GM06990 (cell line): ENCODE measurements around the gene PBX3.

Experiments
- DNase-seq: peaks from one replicate; pipeline ENCODE4 v3.0.0-alpha.2; 2011; ENCODE audit not compliant: insufficient read length; ENCODE audit errors: extremely low read depth
- H3K27me3 ChIP-seq: replicated peaks from 2 replicates; pipeline ENCODE4 v1.6.0; 2011; ENCODE audit warnings: low read length; ENCODE audit not compliant: control insufficient read depth, insufficient read depth
- H3K36me3 ChIP-seq: 2 replicates; pipeline ENCODE4 v1.5.1; 2011; ENCODE audit warnings: low read length; ENCODE audit not compliant: control insufficient read depth, insufficient read depth
- H3K4me3 ChIP-seq: replicated peaks from 2 replicates; pipeline ENCODE4 v1.5.1; 2011; ENCODE audit warnings: low read depth, mild to moderate bottlenecking, control low read depth, low read length
- TF ChIP-seq, protein P1 (sequence below): IDR thresholded peaks from 2 replicates; pipeline ENCODE4 v1.5.1; 2011; ENCODE audit warnings: low read length, control low read depth, mild to moderate bottlenecking, inconsistent platforms; ENCODE audit not compliant: insufficient read depth, poor library complexity, severe bottlenecking

Gene PBX3

DNA sequence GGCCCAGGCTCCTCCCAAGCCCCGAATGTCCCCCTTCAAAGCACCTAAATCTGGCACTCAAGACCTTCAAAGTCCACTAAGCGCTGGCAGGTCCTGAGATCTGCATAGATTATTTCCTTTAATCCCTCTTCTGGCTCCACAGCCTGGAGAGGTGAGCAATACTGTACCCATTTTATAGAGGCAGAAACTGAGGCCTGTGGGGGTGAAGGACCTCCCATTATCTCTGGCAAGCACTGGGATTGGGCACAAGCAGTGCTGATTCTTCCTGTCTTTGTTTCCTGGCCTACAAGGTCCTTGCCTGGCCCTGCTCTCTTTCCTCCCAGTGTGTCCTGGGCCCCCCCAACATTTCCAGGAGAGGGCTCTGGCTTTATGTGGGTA, 252.3 kb downstream of the PBX3 start:
- H3K27me3 ChIP-seq: no peaks in the 10 kb centered on the region; the same call in 1 of the 2 replicates
- no peaks in the 10 kb centered on the region for H3K36me3 ChIP-seq
- no peak overlapping the region for H3K4me3 ChIP-seq
- TF ChIP-seq, protein P1, sequence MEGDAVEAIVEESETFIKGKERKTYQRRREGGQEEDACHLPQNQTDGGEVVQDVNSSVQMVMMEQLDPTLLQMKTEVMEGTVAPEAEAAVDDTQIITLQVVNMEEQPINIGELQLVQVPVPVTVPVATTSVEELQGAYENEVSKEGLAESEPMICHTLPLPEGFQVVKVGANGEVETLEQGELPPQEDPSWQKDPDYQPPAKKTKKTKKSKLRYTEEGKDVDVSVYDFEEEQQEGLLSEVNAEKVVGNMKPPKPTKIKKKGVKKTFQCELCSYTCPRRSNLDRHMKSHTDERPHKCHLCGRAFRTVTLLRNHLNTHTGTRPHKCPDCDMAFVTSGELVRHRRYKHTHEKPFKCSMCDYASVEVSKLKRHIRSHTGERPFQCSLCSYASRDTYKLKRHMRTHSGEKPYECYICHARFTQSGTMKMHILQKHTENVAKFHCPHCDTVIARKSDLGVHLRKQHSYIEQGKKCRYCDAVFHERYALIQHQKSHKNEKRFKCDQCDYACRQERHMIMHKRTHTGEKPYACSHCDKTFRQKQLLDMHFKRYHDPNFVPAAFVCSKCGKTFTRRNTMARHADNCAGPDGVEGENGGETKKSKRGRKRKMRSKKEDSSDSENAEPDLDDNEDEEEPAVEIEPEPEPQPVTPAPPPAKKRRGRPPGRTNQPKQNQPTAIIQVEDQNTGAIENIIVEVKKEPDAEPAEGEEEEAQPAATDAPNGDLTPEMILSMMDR: no peak
- no peak for DNase-seq

DNA sequence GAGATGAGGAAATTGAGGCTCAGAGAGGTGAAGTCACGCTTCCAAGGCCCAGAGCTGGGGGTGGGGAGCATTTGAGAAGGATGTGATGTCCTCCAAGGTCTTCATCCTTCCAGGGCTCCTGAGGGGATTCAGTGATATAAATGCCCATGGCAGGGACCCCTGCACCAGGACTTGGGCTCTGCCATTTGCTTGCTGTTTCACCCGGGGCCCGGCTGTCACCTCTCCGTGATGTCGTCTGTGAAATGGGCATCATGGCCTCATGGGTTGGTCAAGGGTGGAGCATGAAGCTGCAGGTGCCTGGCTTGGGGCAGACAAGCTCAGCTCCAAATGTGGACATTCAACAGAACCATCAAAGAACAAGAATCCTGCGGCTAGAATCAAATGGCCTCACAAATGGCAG, 253.1 kb downstream of the PBX3 start:
- no peaks in the 10 kb centered on the region; the same call in 1 of the 2 replicates for H3K27me3 ChIP-seq
- no peak for DNase-seq

GRCh38 chr9:126000731-126001580, 253.8 kb downstream of the PBX3 start:
- TF ChIP-seq, protein P1: no peak
- Histone ChIP-seq H3K36me3 (no peaks in the 10 kb centered on the region), H3K4me3 (no peak overlapping the region), H3K27me3 (no peaks in the 10 kb centered on the region; the same call in 1 of the 2 replicates)
- no peak for DNase-seq

More for the DNA sequence above, 253.1 kb downstream of the PBX3 start:
- TF ChIP-seq, protein P1: no peak
- Histone ChIP-seq H3K36me3 (no peaks in the 10 kb centered on the region), H3K4me3 (no peak overlapping the region)

- Histone ChIP-seq H3K4me3 (no peak overlapping the region), H3K36me3 (no peaks in the 10 kb centered on the region), H3K27me3 (no peaks in the 10 kb centered on the region; the same call in 1 of the 2 replicates)
- DNase-seq: no peak
- TF ChIP-seq, protein P1: no peak
Observed at GRCh38 chr9:126001581-126002225, 254.5 kb downstream of the PBX3 start.

DNA sequence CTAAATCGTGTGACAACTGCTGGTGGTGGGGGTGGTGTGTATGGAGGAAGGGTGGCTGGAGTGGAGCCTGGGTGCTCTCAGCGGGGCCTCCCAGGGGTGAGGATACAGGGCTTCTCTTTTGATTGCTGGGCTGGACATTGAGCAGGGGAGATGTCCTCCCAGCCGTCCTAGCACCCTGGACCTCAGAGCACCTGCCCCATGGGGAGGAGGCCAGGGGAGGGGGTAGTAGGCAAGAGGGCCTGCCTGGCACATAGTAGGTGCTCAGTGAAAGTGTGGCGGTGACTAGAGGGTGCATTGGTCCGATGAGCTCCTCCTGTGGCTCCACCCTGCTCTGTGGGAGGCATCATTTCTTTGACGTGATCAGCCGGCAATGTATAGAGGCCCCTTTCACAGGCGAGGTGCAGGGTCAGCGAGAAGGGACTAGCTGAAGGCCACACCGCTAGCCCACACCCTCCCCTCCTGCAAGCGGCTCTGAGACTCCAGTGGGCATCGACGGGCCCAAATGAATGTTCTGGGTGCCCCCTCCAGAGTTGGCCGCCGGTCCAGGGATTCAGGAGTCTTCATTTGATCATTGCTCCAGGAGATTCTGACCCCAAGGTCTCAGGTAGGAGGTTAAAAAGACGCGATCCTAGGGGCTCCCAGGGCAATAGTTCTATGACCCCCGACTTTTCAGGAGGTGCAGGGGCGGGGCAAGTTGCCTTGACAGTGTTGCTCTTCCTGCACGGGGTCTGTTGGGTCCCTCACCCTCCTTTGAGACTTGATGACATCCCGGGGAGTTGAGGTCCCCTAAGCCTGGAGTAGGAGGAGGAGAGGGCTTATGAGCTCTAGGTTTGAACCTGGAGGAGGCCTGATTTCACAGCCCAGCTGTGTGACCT, 255.5 kb downstream of the PBX3 start:
- no peak for DNase-seq
- TF ChIP-seq, protein P1: no peak
- Histone ChIP-seq H3K36me3 (no peaks in the 10 kb centered on the region), H3K4me3 (no peak overlapping the region), H3K27me3 (no peaks in the 10 kb centered on the region)
